ENCODE results near the gene TMEM81. TPM values are rescaled to one million over a fixed set of nuclear protein-coding genes. Genes with fewer than 3 reads are reported as not detected.

The TMEM81 gene
- total and polyA plus RNA-seq, 2 of the 8 experiments (the other 6 are each of a cell fraction or from before 2014, with no cell fraction given): 2.1 to 5.9 TPM

DNA sequence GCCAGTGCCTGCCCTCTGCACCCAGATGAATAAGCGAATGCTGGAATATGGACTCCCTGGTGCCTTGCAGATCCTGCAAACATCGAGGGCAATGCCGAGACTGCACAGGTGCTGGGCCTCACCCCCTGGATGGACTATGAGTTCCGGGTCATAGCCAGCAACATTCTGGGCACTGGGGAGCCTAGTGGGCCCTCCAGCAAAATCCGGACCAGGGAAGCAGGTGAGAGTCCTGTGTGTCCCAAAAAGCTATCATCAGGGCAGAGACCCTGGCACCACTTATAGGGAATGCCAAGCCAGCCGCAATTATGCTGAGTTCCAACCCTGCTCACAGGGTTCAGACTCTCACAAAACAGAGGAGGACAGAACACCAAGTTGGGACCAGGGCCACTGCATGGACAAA is 17.2 kb downstream of the TMEM81 start:
- WGBS, 2 experiments (ENCODE audit: extremely low coverage in 1 of 2, insufficient coverage in 1 of 2, insufficient read length in 1 of 2, insufficient replicate concordance in 2 of 2, low coverage in 1 of 2, low lambda C conversion rate in 2 of 2, missing lambda C conversion rate in 1 of 2): 89% methylated on average over 6 of the region's 6 CpGs; no CpG with 5 or more reads in 1 of the 2 experiments
- H2BK12ac ChIP-seq (ENCODE audit: low read depth, low read length): no peak overlapping the region
- H3K23me2 ChIP-seq (ENCODE audit: low read depth, low read length): no peaks in the 10 kb centered on the region

More for the DNA sequence above, 17.2 kb downstream of the TMEM81 start:
- DNase-seq (ENCODE audit: low read depth in 1 of 2, low spot score in 2 of 2): no peak
- ChIA-PET CTCF (ENCODE audit: partially characterized antibody) (interaction anchor here (0.6 to 38.9 kb wide), 7 partner anchors 9 to 189 kb away, joined by 3 to 1336 read pairs (median 6); no protein-coding TSS in a partner anchor), POLR2A (ENCODE audit: partially characterized antibody) (no interaction called here)
- H2AK5ac ChIP-seq (ENCODE audit: low read depth, low read length): no peak overlapping the region
- peaks cover 0 to 1% of the 10 kb centered on the region in 2 experiments for H4K20me1 ChIP-seq (replicated peaks in 1 of 2; ENCODE audit: control insufficient read depth in 1 of 2, insufficient read depth in 2 of 2, low read length in 2 of 2)
- no peaks in the 10 kb centered on the region for H3K79me1 ChIP-seq (ENCODE audit: low read depth, low read length)
- peaks cover 0 to under 1% (median 0%) of the 10 kb centered on the region in 4 experiments; a peak in 1 of 7 replicates for H3K4me1 ChIP-seq (replicated peaks in 1 of 4; ENCODE audit: control insufficient read depth in 3 of 4, insufficient read depth in 4 of 4, low read length in 3 of 4)
- no peaks in the 10 kb centered on the region for H3K27me3 ChIP-seq (replicated peaks in 1 of 4; ENCODE audit: control insufficient read depth in 3 of 4, extremely low read depth in 1 of 4, insufficient read depth in 3 of 4, low read length in 3 of 4)
- H2BK120ac ChIP-seq (replicated peaks; ENCODE audit: low read depth, low read length): no peak overlapping the region
- no peak overlapping the region for H4K5ac ChIP-seq (ENCODE audit: insufficient read length, low read depth, low read length)
- H3K4me2 ChIP-seq (ENCODE audit: insufficient read depth in 1 of 2, low read depth in 2 of 2, low read length in 2 of 2): no peak overlapping the region
- no peak overlapping the region for H3K27ac ChIP-seq (ENCODE audit: low read depth, low read length)
- H3K4me3 ChIP-seq (ENCODE audit: extremely low read depth in 1 of 4, insufficient read depth in 2 of 4, low read depth in 3 of 4, low read length in 4 of 4): no peak overlapping the region
- H2AFZ ChIP-seq (ENCODE audit: low read length): no peak overlapping the region
- no peak for FAIRE-seq
- no peak overlapping the region for H3K18ac ChIP-seq (ENCODE audit: extremely low read depth, low read length)
- H3K9ac ChIP-seq (replicated peaks in 1 of 4; ENCODE audit: extremely low read depth in 1 of 4, low read depth in 3 of 4, low read length in 3 of 4): no peak overlapping the region; a peak in 1 of 7 replicates
- H4K8ac ChIP-seq (ENCODE audit: extremely low read depth, insufficient read depth, low read length): no peak overlapping the region
- TF ChIP-seq NRF1 (IDR thresholded peaks at IDR 0.05; ENCODE audit: low read depth, low read length) (no peak), GABPA (IDR thresholded peaks at IDR 0.05; ENCODE audit: borderline replicate concordance, insufficient read depth, low read length) (no peak)
- no peak overlapping the region for H2BK5ac ChIP-seq (ENCODE audit: low read depth, low read length)
- no peaks in the 10 kb centered on the region for H3K79me2 ChIP-seq (ENCODE audit: control insufficient read depth in 1 of 2, insufficient read depth in 2 of 2, low read length in 2 of 2)
- no peaks in the 10 kb centered on the region for H3K36me3 ChIP-seq (ENCODE audit: control insufficient read depth in 2 of 4, insufficient read depth in 4 of 4, low read length in 3 of 4)
- H3K4ac ChIP-seq (replicated peaks; ENCODE audit: insufficient read length, low read depth, low read length): no peak overlapping the region
- H2BK15ac ChIP-seq (ENCODE audit: low read length): no peak overlapping the region
- no peak overlapping the region for H2BK20ac ChIP-seq (ENCODE audit: low read length)
- H3K23ac ChIP-seq (ENCODE audit: insufficient read length): no peak overlapping the region
- H3K14ac ChIP-seq (ENCODE audit: insufficient read length): no peak overlapping the region
- no peak overlapping the region for H3K56ac ChIP-seq (replicated peaks; ENCODE audit: insufficient read length, low read depth, low read length)
- H3K9me3 ChIP-seq (ENCODE audit: insufficient read depth in 2 of 2, low read depth in 1 of 2, low read length in 1 of 2): no peaks in the 10 kb centered on the region
- H4K91ac ChIP-seq (replicated peaks; ENCODE audit: insufficient read length, low read length): no peak overlapping the region
